Neural progenitor cell (in vitro differentiated cells): ENCODE results near the gene CELA3B. TPM values are rescaled to one million over a fixed set of nuclear protein-coding genes. Genes with fewer than 3 reads are reported as not detected.
"Not testable (repeated sequence)": the region's sequence is repeated elsewhere in the genome, so short reads cannot be mapped to it uniquely, and the experiment has no call there.

Experiments
- DNase-seq: peaks from one replicate; pipeline ENCODE4 v3.0.0-alpha.2; 2016; ENCODE audit warnings: low spot score
- H2AFZ ChIP-seq: fragments of 200-600 bp; sonication (generic); replicated peaks from 2 replicates; pipeline ENCODE4 v1.6.1; 2016; ENCODE audit warnings: antibody characterized with exemption
- H3F3A ChIP-seq: fragments of 200-600 bp; sonication (generic); 2 replicates; pipeline ENCODE4 v1.6.1; 2016; ENCODE audit warnings: antibody characterized with exemption, low read depth
- H3K27ac ChIP-seq: fragments of 200-600 bp; sonication (generic); 2 replicates; pipeline ENCODE4 v1.5.1; 2016; ENCODE audit warnings: mild to moderate bottlenecking
- H3K27me3 ChIP-seq: fragments of 200-600 bp; sonication (generic); 2 replicates; pipeline ENCODE4 v1.6.1; 2016; ENCODE audit warnings: mild to moderate bottlenecking, moderate library complexity
- H3K36me3 ChIP-seq: fragments of 200-600 bp; sonication (generic); 2 replicates; pipeline ENCODE4 v1.5.1; 2016
- H3K4me1 ChIP-seq: fragments of 200-600 bp; sonication (generic); 2 replicates; pipeline ENCODE4 v1.6.1; 2016; ENCODE audit warnings: mixed run types
- H3K4me2 ChIP-seq: fragments of 200-600 bp; sonication (generic); 2 replicates; pipeline ENCODE4 v1.6.1; 2016
- H3K4me3 ChIP-seq: fragments of 200-600 bp; sonication (generic); 2 replicates; pipeline ENCODE4 v1.5.1; 2016
- H3K79me2 ChIP-seq: fragments of 200-600 bp; sonication (generic); 2 replicates; pipeline ENCODE4 v1.6.1; 2016; ENCODE audit warnings: low read depth
- H3K9ac ChIP-seq: fragments of 200-600 bp; sonication (generic); 2 replicates; pipeline ENCODE4 v1.6.1; 2016
- H3K9me3 ChIP-seq: fragments of 200-600 bp; sonication (generic); 2 replicates; pipeline ENCODE4 v1.5.1; 2016; ENCODE audit warnings: low read depth
- H4K20me1 ChIP-seq: fragments of 200-600 bp; sonication (generic); 2 replicates; pipeline ENCODE4 v1.6.1; 2016; ENCODE audit warnings: low read depth
- H3K27ac Mint-ChIP-seq: 3 replicates; pipeline ENCODE4 v1.8.0; 2021; ENCODE audit warnings: mixed read lengths
- H3K27me3 Mint-ChIP-seq: 2 replicates; pipeline ENCODE4 v1.8.0; 2022; ENCODE audit warnings: low read depth, mild to moderate bottlenecking, inconsistent platforms, moderate library complexity, mixed read lengths; ENCODE audit not compliant: insufficient read depth
- H3K36me3 Mint-ChIP-seq: 3 replicates; pipeline ENCODE4 v1.8.0; 2021; ENCODE audit warnings: mixed read lengths
- H3K4me1 Mint-ChIP-seq: 3 replicates; pipeline ENCODE4 v1.8.0; 2021; ENCODE audit warnings: mixed read lengths
- H3K4me3 Mint-ChIP-seq: 3 replicates; pipeline ENCODE4 v1.8.0; 2021; ENCODE audit warnings: mild to moderate bottlenecking, moderate library complexity, mixed read lengths
- H3K9me3 Mint-ChIP-seq: 3 replicates; pipeline ENCODE4 v1.8.0; 2020; ENCODE audit warnings: mixed read lengths
- CTCF ChIP-seq: fragments of 200-600 bp; sonication (generic); IDR thresholded peaks from 2 replicates; pipeline ENCODE4 v1.5.1; 2017; ENCODE audit warnings: antibody characterized with exemption, mild to moderate bottlenecking
- total RNA-seq: library from RNA; depleted of rRNA; stranded (reverse); fragments of >200 nt; gene quantifications from 2 replicates; pipeline ENCODE4 v1.2.3, GENCODE V29; 2015; ENCODE audit warnings: low replicate concordance

CELA3B gene
- total RNA-seq, 1 donor from 2014 or later, result not detected

- H3K36me3 Mint-ChIP-seq, H3K36me3 ChIP-seq, H3K27me3 ChIP-seq, H3K4me1 ChIP-seq, H3K4me1 Mint-ChIP-seq, H3K4me2 ChIP-seq, H3K9me3 ChIP-seq, H2AFZ ChIP-seq, H3F3A ChIP-seq, H4K20me1 ChIP-seq, H3K27ac ChIP-seq, H3K9me3 Mint-ChIP-seq, H3K79me2 ChIP-seq, H3K27ac Mint-ChIP-seq, H3K4me3 Mint-ChIP-seq, H3K9ac ChIP-seq, H3K4me3 ChIP-seq: not testable (repeated sequence)
- DNase-seq, result peak; percentile 55
- H3K27me3 Mint-ChIP-seq, result peaks cover 10% of the 10 kb centered on the region
- peak; percentile 55 for TF ChIP-seq CTCF
These were observed 28.7 kb downstream of the CELA3B start for GRCh38 chr1:22005261-22006149.

GRCh38 chr1:22006736-22007135, 29.9 kb downstream of the CELA3B start:
- not testable (repeated sequence) for H3K27ac Mint-ChIP-seq, H3K4me1 Mint-ChIP-seq, H3K79me2 ChIP-seq, H3F3A ChIP-seq, H3K27me3 ChIP-seq, H3K27ac ChIP-seq, H3K9me3 ChIP-seq, H3K4me3 Mint-ChIP-seq, H3K4me2 ChIP-seq, H3K27me3 Mint-ChIP-seq, H3K9me3 Mint-ChIP-seq, H3K4me1 ChIP-seq, H3K4me3 ChIP-seq, H2AFZ ChIP-seq, H4K20me1 ChIP-seq, H3K36me3 Mint-ChIP-seq, H3K36me3 ChIP-seq, DNase-seq, H3K9ac ChIP-seq

GRCh38 chr1:22007262-22007661, 30.4 kb downstream of the CELA3B start:
- not testable (repeated sequence) for H3K79me2 ChIP-seq, H4K20me1 ChIP-seq, H3F3A ChIP-seq, H3K36me3 Mint-ChIP-seq, H2AFZ ChIP-seq, H3K4me2 ChIP-seq, H3K4me1 Mint-ChIP-seq, H3K4me3 Mint-ChIP-seq, H3K36me3 ChIP-seq, H3K27ac Mint-ChIP-seq, DNase-seq, H3K4me3 ChIP-seq, H3K9ac ChIP-seq, H3K27ac ChIP-seq, H3K4me1 ChIP-seq, H3K27me3 Mint-ChIP-seq, H3K27me3 ChIP-seq, H3K9me3 ChIP-seq, H3K9me3 Mint-ChIP-seq

- not testable (repeated sequence) for H3F3A ChIP-seq, H3K4me2 ChIP-seq, H4K20me1 ChIP-seq, H2AFZ ChIP-seq, H3K9me3 Mint-ChIP-seq, H3K4me3 ChIP-seq, H3K4me1 Mint-ChIP-seq, H3K4me3 Mint-ChIP-seq, H3K27me3 ChIP-seq, H3K27me3 Mint-ChIP-seq, H3K9ac ChIP-seq, H3K36me3 ChIP-seq, DNase-seq, H3K27ac Mint-ChIP-seq, H3K4me1 ChIP-seq, H3K9me3 ChIP-seq, H3K79me2 ChIP-seq, H3K36me3 Mint-ChIP-seq, H3K27ac ChIP-seq
These were observed 32.7 kb downstream of the CELA3B start for GRCh38 chr1:22009566-22009965.

GRCh38 chr1:22012752-22013151, 35.9 kb downstream of the CELA3B start:
- H3K9ac ChIP-seq, DNase-seq, H3K27me3 ChIP-seq, H3K27ac ChIP-seq, H2AFZ ChIP-seq, H3K4me2 ChIP-seq, H3K9me3 Mint-ChIP-seq, H3K27ac Mint-ChIP-seq, H3K4me1 Mint-ChIP-seq, H3F3A ChIP-seq, H3K36me3 ChIP-seq, H3K4me3 ChIP-seq, H3K27me3 Mint-ChIP-seq, H4K20me1 ChIP-seq, H3K79me2 ChIP-seq, H3K36me3 Mint-ChIP-seq, H3K4me3 Mint-ChIP-seq, H3K9me3 ChIP-seq, H3K4me1 ChIP-seq: not testable (repeated sequence)

- H3K27me3 Mint-ChIP-seq, H4K20me1 ChIP-seq, H3K27ac Mint-ChIP-seq: not testable (repeated sequence)
These were observed 37.9 kb downstream of the CELA3B start for GRCh38 chr1:22014575-22015206.

More at GRCh38 chr1:22014575-22015206, 37.9 kb downstream of the CELA3B start:
- not testable (repeated sequence) for H3K27me3 ChIP-seq, H3K9me3 ChIP-seq, H3K9me3 Mint-ChIP-seq, H3K79me2 ChIP-seq, DNase-seq, H3K4me3 Mint-ChIP-seq, H2AFZ ChIP-seq, H3K4me2 ChIP-seq, H3K36me3 ChIP-seq, H3K4me3 ChIP-seq, H3K9ac ChIP-seq, H3K4me1 ChIP-seq, H3K4me1 Mint-ChIP-seq, H3K36me3 Mint-ChIP-seq, H3K27ac ChIP-seq, H3F3A ChIP-seq
